ENCODE results near the gene TTC13.

DNA sequence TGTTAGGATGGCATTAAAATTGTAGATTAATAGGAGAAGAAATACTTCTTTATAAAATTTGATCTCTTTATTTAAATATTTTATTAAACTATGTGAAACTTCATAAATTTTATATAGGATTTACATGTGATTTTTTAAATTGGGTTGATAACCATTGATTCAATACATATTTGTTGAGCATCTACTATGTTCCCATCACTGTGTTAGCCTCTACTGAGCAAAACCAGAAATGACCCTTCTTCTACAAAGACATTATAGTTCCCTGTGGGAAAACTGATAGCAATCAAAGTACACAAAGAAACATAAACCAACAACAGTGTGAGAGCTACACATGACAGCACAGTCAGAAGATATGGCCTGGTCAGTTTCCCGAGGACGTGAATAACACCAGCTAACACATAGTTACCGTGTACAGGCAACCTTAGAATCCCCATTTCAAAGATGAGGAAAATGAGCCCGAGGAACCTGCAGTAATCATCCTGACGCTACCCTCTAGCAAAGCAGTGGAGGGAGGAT lies 12.2 kb downstream of the TTC13 start:
- TF ChIP-seq, protein P1, sequence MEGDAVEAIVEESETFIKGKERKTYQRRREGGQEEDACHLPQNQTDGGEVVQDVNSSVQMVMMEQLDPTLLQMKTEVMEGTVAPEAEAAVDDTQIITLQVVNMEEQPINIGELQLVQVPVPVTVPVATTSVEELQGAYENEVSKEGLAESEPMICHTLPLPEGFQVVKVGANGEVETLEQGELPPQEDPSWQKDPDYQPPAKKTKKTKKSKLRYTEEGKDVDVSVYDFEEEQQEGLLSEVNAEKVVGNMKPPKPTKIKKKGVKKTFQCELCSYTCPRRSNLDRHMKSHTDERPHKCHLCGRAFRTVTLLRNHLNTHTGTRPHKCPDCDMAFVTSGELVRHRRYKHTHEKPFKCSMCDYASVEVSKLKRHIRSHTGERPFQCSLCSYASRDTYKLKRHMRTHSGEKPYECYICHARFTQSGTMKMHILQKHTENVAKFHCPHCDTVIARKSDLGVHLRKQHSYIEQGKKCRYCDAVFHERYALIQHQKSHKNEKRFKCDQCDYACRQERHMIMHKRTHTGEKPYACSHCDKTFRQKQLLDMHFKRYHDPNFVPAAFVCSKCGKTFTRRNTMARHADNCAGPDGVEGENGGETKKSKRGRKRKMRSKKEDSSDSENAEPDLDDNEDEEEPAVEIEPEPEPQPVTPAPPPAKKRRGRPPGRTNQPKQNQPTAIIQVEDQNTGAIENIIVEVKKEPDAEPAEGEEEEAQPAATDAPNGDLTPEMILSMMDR (IDR thresholded peaks at IDR 0.05): no peak
- TF ChIP-seq EZH2 (IDR thresholded peaks at IDR 0.05): no peak
- TF ChIP-seq EZH2phosphoT487 (IDR thresholded peaks at IDR 0.05): no peak
